CD4-positive, CD25-positive, alpha-beta regulatory T cell (primary cell): ENCODE measurements around the gene EXOC8. TPM values are rescaled to one million over a fixed set of nuclear protein-coding genes. Genes with fewer than 3 reads are reported as not detected.
A peak's percentile ranks its signal among the peaks of the same experiment; 100 is the strongest.

Experiments used
- ATAC-seq, 2 donors: fragments of 150-1000 bp; cut with Tn5 transposase; one replicate each; pipeline ENCODE4 v1.10.0; 2021; ENCODE audit warnings: low read depth in 2 of 2, moderate number of reproducible peaks in 2 of 2, moderate library complexity in 1 of 2
- DNase-seq, 3 donors: peaks; one replicate each; pipeline versions ENCODE4 v3.0.0 to v3.0.0-alpha.2; 2012 to 2022; ENCODE audit warnings: mixed read lengths in 1 of 3
- H3K27ac ChIP-seq: one replicate; pipeline ENCODE4 v1.7.0; 2013; ENCODE audit warnings: mild to moderate bottlenecking, low read length; ENCODE audit not compliant: insufficient read depth, poor library complexity, severe bottlenecking
- H3K27me3 ChIP-seq: one replicate; pipeline ENCODE4 v1.7.0; 2013; ENCODE audit warnings: low read length; ENCODE audit not compliant: control insufficient read depth, insufficient read depth
- H3K36me3 ChIP-seq: one replicate; pipeline ENCODE4 v1.7.0; 2013; ENCODE audit warnings: mild to moderate bottlenecking, low read length, moderate library complexity; ENCODE audit not compliant: control insufficient read depth, insufficient read depth
- H3K4me1 ChIP-seq: 2 replicates; pipeline ENCODE4 v1.7.0; 2013; ENCODE audit warnings: mild to moderate bottlenecking, low read length; ENCODE audit not compliant: insufficient read depth, control insufficient read depth, poor library complexity, severe bottlenecking
- H3K4me3 ChIP-seq: one replicate; pipeline ENCODE4 v1.7.0; 2013; ENCODE audit warnings: low read depth, mild to moderate bottlenecking, low read length, moderate library complexity
- H3K9me3 ChIP-seq, 2 experiments: 1 replicate in 1 of 2; 2 replicates in 1 of 2; pipeline ENCODE4 v1.7.0; 2013; ENCODE audit warnings: low read length in 2 of 2, mild to moderate bottlenecking in 1 of 2, moderate library complexity in 1 of 2; ENCODE audit not compliant: control insufficient read depth in 2 of 2
- H3K27ac Mint-ChIP-seq, 3 donors: one replicate each; pipeline ENCODE4 v1.8.0; 2020 to 2022; ENCODE audit warnings: mild to moderate bottlenecking in 3 of 3, mixed read lengths in 3 of 3, moderate library complexity in 2 of 3
- H3K27me3 Mint-ChIP-seq: one replicate; pipeline ENCODE4 v1.8.0; 2022; ENCODE audit warnings: mild to moderate bottlenecking, mixed read lengths
- H3K36me3 Mint-ChIP-seq: one replicate; pipeline ENCODE4 v1.8.0; 2020; ENCODE audit warnings: mixed read lengths
- H3K4me1 Mint-ChIP-seq, 4 donors: one replicate each; pipeline ENCODE4 v1.8.0; 2020 to 2022; ENCODE audit warnings: mixed read lengths in 4 of 4, mild to moderate bottlenecking in 1 of 4
- H3K4me3 Mint-ChIP-seq, 4 donors: one replicate each; pipeline ENCODE4 v1.8.0; 2020 to 2022; ENCODE audit warnings: mild to moderate bottlenecking in 4 of 4, mixed read lengths in 4 of 4, moderate library complexity in 3 of 4
- H3K9me3 Mint-ChIP-seq, 7 donors: one replicate each; pipeline ENCODE4 v1.8.0; 2020 to 2022; ENCODE audit warnings: mixed read lengths in 7 of 7, mild to moderate bottlenecking in 3 of 7, moderate library complexity in 2 of 7
- polyA plus RNA-seq, 4 donors: library from polyadenylated mRNA; unstranded; fragments of 300-500 nt; fragmentation: Illumina TruSeq; gene quantifications; one replicate each; pipeline ENCODE4 v1.2.3, GENCODE V29; 2021
- total RNA-seq: library from RNA; stranded (reverse); gene quantifications from one replicate; pipeline ENCODE4 v1.2.3, GENCODE V29; 2022

The EXOC8 gene
- total and polyA plus RNA-seq, 5 donors from 2014 or later = 3.9 to 46.1 (median 4.1) TPM

DNA sequence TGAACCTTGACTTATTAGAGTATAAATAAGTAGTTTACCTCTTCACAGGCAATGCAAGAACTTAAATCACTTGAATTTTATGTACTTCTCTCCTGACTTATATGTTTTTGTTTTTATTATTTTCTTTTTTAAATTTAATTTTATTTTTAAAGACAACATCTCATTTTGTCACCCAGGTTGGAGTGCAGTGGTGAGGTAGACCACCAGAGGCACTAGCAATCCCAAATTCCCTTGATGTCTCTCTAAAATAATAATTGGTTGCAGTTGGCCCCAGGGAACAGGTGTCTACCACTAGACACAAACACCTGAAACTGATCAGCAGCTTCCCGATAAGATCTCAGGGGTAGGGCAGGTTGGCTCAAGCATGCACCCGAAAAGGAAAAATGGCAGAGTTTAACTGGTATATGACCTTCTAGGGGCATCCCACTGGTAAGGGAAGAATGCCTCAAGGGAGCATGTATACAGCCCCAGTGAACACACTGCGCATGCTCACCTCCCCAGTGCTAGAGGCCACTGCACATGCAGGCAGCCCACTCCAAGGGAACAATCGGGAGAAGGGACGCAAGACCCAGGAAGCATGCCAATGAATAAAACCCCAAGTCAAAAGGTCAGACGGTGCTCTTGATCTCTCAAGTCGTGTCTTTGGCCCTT lies 14.6 kb downstream of the EXOC8 start:
- Mint-ChIP-seq H3K27ac (no peak overlapping the region), H3K4me1 (no peaks in the 10 kb centered on the region), H3K27me3 (no peaks in the 10 kb centered on the region), H3K36me3 (no peaks in the 10 kb centered on the region), H3K9me3 (no peaks in the 10 kb centered on the region), H3K4me3 (no peak overlapping the region)
- H3K4me3 ChIP-seq = no peak overlapping the region
- H3K27ac ChIP-seq = no peak overlapping the region
- DNase-seq (no peak), ATAC-seq (no peak)
- no peaks in the 10 kb centered on the region for H3K9me3 ChIP-seq
- no peaks in the 10 kb centered on the region for H3K4me1 ChIP-seq
- H3K27me3 ChIP-seq = no peaks in the 10 kb centered on the region
- H3K36me3 ChIP-seq = no peaks in the 10 kb centered on the region

DNA sequence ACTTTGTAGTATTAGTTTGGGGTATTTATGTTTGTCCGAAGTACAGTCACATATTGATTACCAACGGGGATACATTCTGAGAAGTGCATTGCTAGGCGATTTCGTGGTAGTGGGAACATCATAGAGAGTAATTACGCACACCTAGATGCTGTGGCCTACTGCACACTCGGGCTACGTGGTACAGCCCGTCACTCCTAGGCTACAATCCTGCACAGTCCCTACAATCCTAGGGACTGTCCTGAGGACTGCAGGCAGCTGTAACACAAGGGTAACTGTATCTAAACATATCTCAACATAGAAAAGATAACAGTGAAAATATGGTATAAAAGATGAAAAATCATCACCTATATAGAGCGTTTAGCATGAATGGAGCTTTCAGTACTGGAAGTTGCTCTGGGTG lies 18.6 kb downstream of the EXOC8 start:
- Mint-ChIP-seq H3K9me3 (no peaks in the 10 kb centered on the region), H3K36me3 (no peaks in the 10 kb centered on the region), H3K4me1 (peaks cover 0 to 8% (median 2%) of the 10 kb centered on the region in 4 donors), H3K4me3 (no peak overlapping the region), H3K27ac (no peak overlapping the region), H3K27me3 (no peaks in the 10 kb centered on the region)
- Histone ChIP-seq H3K9me3 (no peaks in the 10 kb centered on the region), H3K4me3 (no peak overlapping the region), H3K36me3 (no peaks in the 10 kb centered on the region), H3K27me3 (no peaks in the 10 kb centered on the region), H3K4me1 (no peaks in the 10 kb centered on the region), H3K27ac (no peak overlapping the region)
- DNase-seq = no peak
- no peak for ATAC-seq

DNA sequence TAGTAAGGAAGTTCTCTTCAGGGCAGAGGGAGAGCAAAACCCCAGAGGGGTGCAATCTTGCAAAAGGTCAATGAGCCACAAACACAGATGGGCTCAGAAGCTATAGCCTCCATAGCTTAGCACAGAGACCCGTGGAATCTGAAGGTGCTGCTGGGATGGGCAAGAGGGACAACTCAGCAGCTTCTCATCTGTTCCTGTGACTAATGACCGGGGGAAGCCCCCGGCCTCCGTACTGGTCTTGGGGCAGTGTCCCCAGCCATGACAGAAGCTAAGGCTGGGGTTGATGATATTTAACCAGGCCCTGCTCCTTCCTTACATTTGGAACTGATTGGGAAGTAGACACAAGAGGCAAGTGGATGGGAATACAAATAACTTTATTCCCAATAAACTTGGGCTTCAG lies 19.1 kb downstream of the EXOC8 start:
- DNase-seq = no peak
- no peaks in the 10 kb centered on the region for H3K9me3 ChIP-seq
- H3K4me1 Mint-ChIP-seq = peaks cover 0 to 8% (median 2%) of the 10 kb centered on the region in 4 donors
- no peak overlapping the region for H3K27ac ChIP-seq
- H3K27ac Mint-ChIP-seq = no peak overlapping the region
- no peaks in the 10 kb centered on the region for H3K9me3 Mint-ChIP-seq
- H3K4me1 ChIP-seq = no peaks in the 10 kb centered on the region
- H3K4me3 Mint-ChIP-seq = no peak overlapping the region
- no peaks in the 10 kb centered on the region for H3K36me3 Mint-ChIP-seq
- no peak for ATAC-seq
- H3K27me3 ChIP-seq = no peaks in the 10 kb centered on the region
- H3K4me3 ChIP-seq = no peak overlapping the region
- H3K36me3 ChIP-seq = no peaks in the 10 kb centered on the region
- no peaks in the 10 kb centered on the region for H3K27me3 Mint-ChIP-seq

DNA sequence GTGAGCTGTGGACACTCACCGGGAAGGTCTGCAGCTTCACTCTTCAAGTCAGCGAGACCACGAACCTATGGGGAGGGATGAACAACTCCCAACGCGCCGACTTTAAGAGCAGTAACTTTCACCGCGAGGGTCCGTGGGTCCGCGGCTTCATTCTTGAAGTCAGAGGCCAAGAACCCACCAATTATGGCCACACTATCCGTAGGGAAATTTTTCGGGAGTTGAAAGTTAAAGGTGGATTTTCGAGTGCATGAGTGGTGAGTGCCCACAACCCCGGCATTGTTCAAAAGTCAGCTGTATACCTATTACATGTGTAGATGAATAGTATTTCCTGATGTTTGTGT lies 19.7 kb downstream of the EXOC8 start:
- Mint-ChIP-seq H3K27ac (no peak overlapping the region), H3K4me1 (peaks cover 0 to 8% (median 2%) of the 10 kb centered on the region in 4 donors), H3K27me3 (no peaks in the 10 kb centered on the region), H3K4me3 (no peak overlapping the region), H3K9me3 (peaks cover 0 to 1% (median 0%) of the 10 kb centered on the region in 7 donors), H3K36me3 (no peaks in the 10 kb centered on the region)
- Histone ChIP-seq H3K36me3 (no peaks in the 10 kb centered on the region), H3K4me3 (no peak overlapping the region), H3K27me3 (no peaks in the 10 kb centered on the region), H3K27ac (no peak overlapping the region), H3K9me3 (no peaks in the 10 kb centered on the region), H3K4me1 (no peaks in the 10 kb centered on the region)
- DNase-seq (no peak), ATAC-seq (no peak)

DNA sequence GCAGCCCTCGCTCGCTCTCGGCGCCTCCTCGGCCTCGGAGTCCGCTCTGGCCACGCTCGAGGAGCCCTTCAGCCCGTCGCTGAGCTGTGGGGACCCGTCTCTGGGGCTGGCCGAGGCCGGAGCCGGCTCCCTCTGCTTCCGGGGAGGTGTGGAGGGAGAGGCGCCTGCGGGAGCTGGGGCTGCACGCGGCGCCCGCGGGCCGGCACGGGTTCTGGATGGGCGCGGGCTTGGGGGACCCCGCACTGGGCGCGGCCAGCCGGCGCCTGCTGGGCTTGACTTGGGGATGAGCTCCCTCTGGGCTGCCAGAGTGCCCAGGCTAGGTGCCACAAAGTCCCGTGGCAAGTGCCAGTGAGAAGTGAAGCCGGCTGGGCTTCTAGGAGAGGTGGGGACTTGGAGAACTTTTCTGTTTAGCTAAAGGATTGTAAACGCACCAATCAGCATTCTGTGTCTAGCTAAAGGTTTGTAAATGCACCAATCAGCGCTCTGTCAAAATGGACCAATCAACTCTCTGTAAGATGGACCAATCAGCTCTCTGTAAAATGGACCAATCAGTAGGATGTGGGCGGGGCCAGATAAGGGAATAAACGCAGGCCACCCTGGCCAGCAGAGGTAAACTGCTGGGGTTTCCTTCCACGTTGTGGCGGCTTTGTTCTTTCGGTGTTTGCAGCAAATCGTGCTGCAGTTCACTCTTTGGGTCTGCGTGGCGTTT lies 20.2 kb downstream of the EXOC8 start:
- Mint-ChIP-seq H3K9me3 (peaks cover 0 to 1% (median 0%) of the 10 kb centered on the region in 7 donors), H3K4me3 (no peak overlapping the region), H3K27ac (no peak overlapping the region), H3K4me1 (peaks cover 0 to 8% (median 2%) of the 10 kb centered on the region in 4 donors), H3K36me3 (no peaks in the 10 kb centered on the region), H3K27me3 (peaks cover 2% of the 10 kb centered on the region)
- Histone ChIP-seq H3K27me3 (no peaks in the 10 kb centered on the region), H3K4me3 (no peak overlapping the region), H3K4me1 (no peaks in the 10 kb centered on the region), H3K36me3 (no peaks in the 10 kb centered on the region), H3K27ac (no peak overlapping the region), H3K9me3 (no peaks in the 10 kb centered on the region)
- no peak for ATAC-seq
- DNase-seq = no peak

DNA sequence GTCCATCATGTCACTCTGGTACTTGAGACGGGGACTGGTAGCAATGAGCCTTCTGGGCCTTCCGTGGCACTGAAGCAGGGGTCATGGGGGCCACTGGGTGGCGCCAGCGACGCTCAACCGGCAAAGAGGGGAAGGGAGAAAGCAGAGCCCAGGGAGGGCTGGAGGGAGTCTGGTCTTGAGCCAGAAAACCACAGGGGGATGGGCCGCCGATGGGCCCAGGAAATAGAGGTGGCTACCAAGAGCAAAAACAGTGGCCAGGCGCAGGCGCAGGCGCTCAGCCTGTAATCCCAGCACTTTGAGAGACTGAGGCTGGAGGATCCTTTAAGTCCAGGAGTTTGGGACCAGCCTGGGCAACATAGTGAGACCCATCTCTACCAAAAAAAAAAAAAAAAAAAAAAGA lies 21.8 kb downstream of the EXOC8 start:
- H3K4me1 ChIP-seq = no peaks in the 10 kb centered on the region
- DNase-seq = peak in 2 of 3 donors; percentile 26 to 60
- H3K27ac ChIP-seq = no peak overlapping the region
- ATAC-seq = peak; percentile 46 to 53
- Mint-ChIP-seq H3K36me3 (no peaks in the 10 kb centered on the region), H3K4me3 (no peak overlapping the region), H3K27me3 (peaks cover 8% of the 10 kb centered on the region), H3K4me1 (peaks cover 0 to 8% (median 2%) of the 10 kb centered on the region in 4 donors), H3K9me3 (peaks cover 0 to 1% (median 0%) of the 10 kb centered on the region in 7 donors), H3K27ac (no peak overlapping the region)
- H3K27me3 ChIP-seq = no peaks in the 10 kb centered on the region
- no peak overlapping the region for H3K4me3 ChIP-seq
- no peaks in the 10 kb centered on the region for H3K36me3 ChIP-seq
- H3K9me3 ChIP-seq = no peaks in the 10 kb centered on the region

DNA sequence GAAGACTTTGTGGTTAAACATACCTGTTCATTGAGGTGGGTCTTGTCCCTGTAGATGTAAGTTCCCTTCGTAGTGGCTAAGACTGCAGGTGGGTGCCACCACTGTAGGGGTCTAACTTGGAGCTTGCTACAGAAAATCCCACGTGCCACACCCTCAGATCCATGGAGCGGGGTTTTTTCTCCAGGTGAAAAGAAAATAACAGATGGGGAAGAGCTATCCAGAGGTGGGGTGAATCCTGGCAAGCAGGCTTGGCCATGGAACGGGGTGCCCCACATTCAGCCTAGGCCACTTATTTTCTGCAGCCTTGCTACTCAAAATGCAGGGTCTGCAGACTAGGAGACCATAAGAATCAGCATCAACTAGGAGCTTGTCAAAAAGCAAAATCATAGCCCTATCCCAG lies 24.0 kb downstream of the EXOC8 start:
- Mint-ChIP-seq H3K4me1 (peaks cover 0 to 8% (median 2%) of the 10 kb centered on the region in 4 donors), H3K27ac (no peak overlapping the region), H3K4me3 (no peak overlapping the region), H3K36me3 (no peaks in the 10 kb centered on the region), H3K27me3 (peaks cover 8% of the 10 kb centered on the region), H3K9me3 (peaks cover 0 to 1% (median 0%) of the 10 kb centered on the region in 7 donors)
- ATAC-seq (no peak), DNase-seq (no peak)
- no peak overlapping the region for H3K4me3 ChIP-seq
- no peaks in the 10 kb centered on the region for H3K36me3 ChIP-seq
- H3K27ac ChIP-seq = no peak overlapping the region
- no peaks in the 10 kb centered on the region for H3K27me3 ChIP-seq
- no peaks in the 10 kb centered on the region for H3K9me3 ChIP-seq
- no peaks in the 10 kb centered on the region for H3K4me1 ChIP-seq

DNA sequence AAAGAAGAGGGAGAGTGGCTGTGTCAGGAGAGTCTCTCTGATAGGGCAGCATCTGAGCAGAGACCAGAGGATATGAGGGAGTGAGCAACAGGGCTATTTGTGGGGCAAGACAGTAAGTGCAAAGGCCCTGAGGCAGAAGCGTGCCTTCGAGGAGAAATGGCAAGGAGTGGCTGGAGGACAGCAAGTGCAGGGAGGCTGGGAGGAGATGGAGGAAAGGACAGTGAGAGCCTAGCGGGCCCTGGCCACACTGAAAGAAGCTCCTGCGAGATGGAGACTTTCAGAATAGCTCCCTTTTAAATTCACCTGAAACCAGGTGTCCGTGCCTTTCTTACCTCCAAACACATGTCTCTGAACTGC lies 25.2 kb downstream of the EXOC8 start:
- ATAC-seq = no peak
- peaks cover 8% of the 10 kb centered on the region for H3K27me3 Mint-ChIP-seq
- DNase-seq = no peak
- no peaks in the 10 kb centered on the region for H3K27me3 ChIP-seq
- H3K27ac ChIP-seq = no peak overlapping the region
- no peak overlapping the region for H3K4me3 Mint-ChIP-seq
- no peaks in the 10 kb centered on the region for H3K4me1 ChIP-seq
- no peak overlapping the region for H3K4me3 ChIP-seq
- H3K9me3 ChIP-seq = no peaks in the 10 kb centered on the region
- H3K36me3 ChIP-seq = no peaks in the 10 kb centered on the region
- H3K9me3 Mint-ChIP-seq = peaks cover 0 to 1% (median 0%) of the 10 kb centered on the region in 7 donors
- no peak overlapping the region for H3K27ac Mint-ChIP-seq
- no peaks in the 10 kb centered on the region for H3K36me3 Mint-ChIP-seq
- peaks cover 0 to 8% (median 2%) of the 10 kb centered on the region in 4 donors for H3K4me1 Mint-ChIP-seq
